OCI-LY3 (cell line): ENCODE measurements around the gene CHMP4A.

ENCODE experiments used
- H2AFZ ChIP-seq: fragments of 200-600, 300-600 bp; shearing (Covaris generic); 2 replicates; pipeline ENCODE4 v1.6.0; 2014; ENCODE audit warnings: antibody characterized with exemption, low read depth, low read length
- H3K27ac ChIP-seq: fragments of 200-600, 300-600 bp; sonication (generic); 2 replicates; pipeline ENCODE4 v1.5.1; 2014; ENCODE audit warnings: mild to moderate bottlenecking, low read length, moderate library complexity, mixed read lengths
- H3K27me3 ChIP-seq: fragments of 200-600, 300-600 bp; sonication (generic); 2 replicates; pipeline ENCODE4 v1.6.1; 2014; ENCODE audit warnings: low read depth, low read length, mixed read lengths
- H3K36me3 ChIP-seq: fragments of 200-600, 300-600 bp; sonication (generic); replicated peaks from 2 replicates; pipeline ENCODE3; 2014; ENCODE audit warnings: low read depth, low read length, mixed read lengths
- H3K4me1 ChIP-seq: fragments of 300-600, 200-600 bp; sonication (generic); 2 replicates; pipeline ENCODE4 v1.6.1; 2014; ENCODE audit warnings: low read length, mixed read lengths
- H3K4me2 ChIP-seq: fragments of 200-600, 300-600 bp; sonication (generic); 2 replicates; pipeline ENCODE4 v1.6.1; 2014; ENCODE audit warnings: low read length, mixed read lengths
- H3K4me3 ChIP-seq: fragments of 300-600, 200-600 bp; sonication (generic); 2 replicates; pipeline ENCODE4 v1.5.1; 2014; ENCODE audit warnings: antibody characterized with exemption, mild to moderate bottlenecking, low read length, moderate library complexity
- H3K79me2 ChIP-seq: fragments of 300-600, 200-600 bp; shearing (Covaris generic); 2 replicates; pipeline ENCODE4 v1.6.1; 2014; ENCODE audit warnings: mild to moderate bottlenecking, low read length, mixed read lengths
- H3K9ac ChIP-seq: fragments of 300-600, 200-600 bp; shearing (Covaris generic); 2 replicates; pipeline ENCODE4 v1.6.0; 2014; ENCODE audit warnings: mild to moderate bottlenecking, low read length, moderate library complexity
- H3K9me3 ChIP-seq: fragments of 200-600, 300-600 bp; shearing (Covaris generic); 2 replicates; pipeline ENCODE4 v1.6.1; 2014; ENCODE audit warnings: low read length, mixed read lengths; ENCODE audit not compliant: insufficient read depth
- H4K20me1 ChIP-seq: fragments of 200-600, 300-600 bp; sonication (generic); 2 replicates; pipeline ENCODE4 v1.6.1; 2016; ENCODE audit warnings: low read length, mixed read lengths; ENCODE audit not compliant: insufficient read depth
- EZH2phosphoT487 ChIP-seq: fragments of 200-600 bp; shearing (Covaris generic); IDR thresholded peaks from 2 replicates; pipeline ENCODE4 v1.6.1; 2018; ENCODE audit warnings: antibody characterized with exemption, mixed run types, low read depth
- TF ChIP-seq, protein P1 (sequence below): fragments of 200-600, 300-600 bp; sonication (generic); IDR thresholded peaks from 2 replicates; pipeline ENCODE4 v1.5.1; 2014; ENCODE audit warnings: antibody characterized with exemption, low read length, low read depth

Gene CHMP4A

DNA sequence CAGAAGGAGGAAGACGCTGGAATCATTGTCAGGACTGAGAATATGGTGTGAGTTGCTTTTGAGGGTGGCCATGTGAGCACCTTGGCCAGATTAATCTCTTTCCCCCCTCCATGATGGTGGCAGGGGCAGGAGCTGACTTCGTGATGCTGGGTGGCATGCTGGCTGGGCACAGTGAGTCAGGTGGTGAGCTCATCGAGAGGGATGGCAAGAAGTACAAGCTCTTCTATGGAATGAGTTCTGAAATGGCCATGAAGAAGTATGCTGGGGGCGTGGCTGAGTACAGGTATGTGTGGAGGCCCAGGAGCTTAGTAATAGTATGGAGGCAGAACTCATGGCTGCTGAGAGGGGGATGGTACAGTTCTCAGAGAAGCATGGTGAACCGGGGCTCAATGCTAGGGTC, 24.8 kb upstream of the CHMP4A start:
- Histone ChIP-seq H3K9ac (no peak overlapping the region), H3K79me2 (peaks cover 6% of the 10 kb centered on the region), H2AFZ (no peak overlapping the region), H3K4me3 (no peak overlapping the region), H3K4me1 (peaks cover 11% of the 10 kb centered on the region), H3K36me3 (peaks cover 48% of the 10 kb centered on the region), H3K9me3 (no peaks in the 10 kb centered on the region), H3K27me3 (no peaks in the 10 kb centered on the region), H3K27ac (no peak overlapping the region), H3K4me2 (no peak overlapping the region), H4K20me1 (peaks cover 5% of the 10 kb centered on the region; the same call in 1 of the 2 replicates)
- no peak for TF ChIP-seq EZH2phosphoT487
- TF ChIP-seq, protein P1, sequence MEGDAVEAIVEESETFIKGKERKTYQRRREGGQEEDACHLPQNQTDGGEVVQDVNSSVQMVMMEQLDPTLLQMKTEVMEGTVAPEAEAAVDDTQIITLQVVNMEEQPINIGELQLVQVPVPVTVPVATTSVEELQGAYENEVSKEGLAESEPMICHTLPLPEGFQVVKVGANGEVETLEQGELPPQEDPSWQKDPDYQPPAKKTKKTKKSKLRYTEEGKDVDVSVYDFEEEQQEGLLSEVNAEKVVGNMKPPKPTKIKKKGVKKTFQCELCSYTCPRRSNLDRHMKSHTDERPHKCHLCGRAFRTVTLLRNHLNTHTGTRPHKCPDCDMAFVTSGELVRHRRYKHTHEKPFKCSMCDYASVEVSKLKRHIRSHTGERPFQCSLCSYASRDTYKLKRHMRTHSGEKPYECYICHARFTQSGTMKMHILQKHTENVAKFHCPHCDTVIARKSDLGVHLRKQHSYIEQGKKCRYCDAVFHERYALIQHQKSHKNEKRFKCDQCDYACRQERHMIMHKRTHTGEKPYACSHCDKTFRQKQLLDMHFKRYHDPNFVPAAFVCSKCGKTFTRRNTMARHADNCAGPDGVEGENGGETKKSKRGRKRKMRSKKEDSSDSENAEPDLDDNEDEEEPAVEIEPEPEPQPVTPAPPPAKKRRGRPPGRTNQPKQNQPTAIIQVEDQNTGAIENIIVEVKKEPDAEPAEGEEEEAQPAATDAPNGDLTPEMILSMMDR, result no peak

DNA sequence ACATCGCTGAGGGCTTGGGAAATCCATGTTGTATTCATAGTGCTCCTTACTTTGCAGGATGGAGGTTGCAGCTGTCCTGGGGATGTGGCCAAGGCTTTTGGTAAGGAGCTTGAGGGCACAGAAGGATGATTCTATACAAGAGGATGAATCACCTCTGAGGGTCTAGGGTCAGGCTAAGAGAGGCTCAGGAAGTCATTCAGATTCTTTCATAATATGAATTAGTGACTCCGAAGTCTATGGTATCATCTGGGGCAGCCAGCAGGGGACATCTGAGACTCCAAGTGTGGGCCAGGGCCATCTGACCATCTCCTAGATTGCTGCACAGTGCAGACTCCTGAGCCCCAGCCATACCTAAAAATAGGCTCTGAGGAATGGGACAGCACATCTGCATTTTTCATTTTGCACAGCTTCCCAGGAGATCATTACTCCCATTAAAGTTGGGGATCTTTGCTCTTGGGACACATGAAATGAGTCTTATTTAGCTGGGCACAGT, 24.2 kb upstream of the CHMP4A start:
- peaks cover 12% of the 10 kb centered on the region for H3K4me1 ChIP-seq
- H3K9ac ChIP-seq, result no peak overlapping the region
- no peak overlapping the region for H3K27ac ChIP-seq
- peaks cover 5% of the 10 kb centered on the region; the same call in 1 of the 2 replicates for H4K20me1 ChIP-seq
- H3K36me3 ChIP-seq, result peaks cover 48% of the 10 kb centered on the region
- H3K79me2 ChIP-seq, result peaks cover 9% of the 10 kb centered on the region
- no peak overlapping the region for H2AFZ ChIP-seq
- no peak overlapping the region for H3K4me3 ChIP-seq
- TF ChIP-seq EZH2phosphoT487, result no peak
- TF ChIP-seq, protein P1, result no peak
- H3K9me3 ChIP-seq, result no peaks in the 10 kb centered on the region
- H3K27me3 ChIP-seq, result no peaks in the 10 kb centered on the region
- no peak overlapping the region for H3K4me2 ChIP-seq

DNA sequence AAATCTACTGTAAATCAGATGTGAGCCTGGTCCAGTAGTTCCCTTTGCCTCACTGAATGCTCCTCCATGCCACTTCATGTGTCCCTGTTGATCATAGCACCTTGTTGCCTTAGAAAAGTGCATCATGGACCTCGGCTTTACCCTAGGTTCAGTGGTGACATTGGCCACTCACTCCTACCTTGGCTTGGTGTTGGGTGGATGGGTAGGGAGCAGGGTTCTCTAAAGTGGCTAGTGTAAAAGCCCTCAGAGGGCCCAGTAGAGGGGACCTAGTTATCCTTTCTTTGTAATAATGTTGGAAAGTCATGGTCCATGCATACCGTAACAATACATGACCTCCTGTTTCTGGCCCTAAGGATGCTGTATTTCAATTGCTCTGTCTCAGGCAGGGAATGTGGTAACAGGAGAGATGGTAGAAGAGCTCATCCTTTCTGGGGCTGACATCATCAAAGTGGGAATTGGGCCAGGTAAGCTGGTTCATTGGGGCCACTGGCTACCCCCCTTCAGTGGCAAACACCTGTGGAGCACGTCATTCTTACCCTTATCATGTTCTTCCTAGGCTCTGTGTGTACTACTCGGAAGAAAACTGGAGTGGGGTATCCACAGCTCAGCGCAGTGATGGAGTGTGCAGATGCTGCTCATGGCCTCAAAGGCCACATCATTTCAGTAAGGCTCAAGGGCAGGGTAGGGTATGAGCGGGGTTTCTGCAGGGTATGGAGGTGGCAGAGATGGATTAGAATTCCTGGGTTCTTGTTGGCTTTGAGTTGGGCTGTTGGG, 23.6 kb upstream of the CHMP4A start:
- Histone ChIP-seq H3K4me3 (no peak overlapping the region), H4K20me1 (peaks cover 3% of the 10 kb centered on the region; the same call in 1 of the 2 replicates), H3K27me3 (no peaks in the 10 kb centered on the region), H3K79me2 (peaks cover 12% of the 10 kb centered on the region), H3K9ac (no peak overlapping the region), H3K4me1 (peaks cover 12% of the 10 kb centered on the region), H3K4me2 (no peak overlapping the region), H2AFZ (no peak overlapping the region), H3K27ac (no peak overlapping the region), H3K9me3 (no peaks in the 10 kb centered on the region), H3K36me3 (peaks cover 48% of the 10 kb centered on the region)
- TF ChIP-seq EZH2phosphoT487, result no peak
- TF ChIP-seq, protein P1, result no peak

DNA sequence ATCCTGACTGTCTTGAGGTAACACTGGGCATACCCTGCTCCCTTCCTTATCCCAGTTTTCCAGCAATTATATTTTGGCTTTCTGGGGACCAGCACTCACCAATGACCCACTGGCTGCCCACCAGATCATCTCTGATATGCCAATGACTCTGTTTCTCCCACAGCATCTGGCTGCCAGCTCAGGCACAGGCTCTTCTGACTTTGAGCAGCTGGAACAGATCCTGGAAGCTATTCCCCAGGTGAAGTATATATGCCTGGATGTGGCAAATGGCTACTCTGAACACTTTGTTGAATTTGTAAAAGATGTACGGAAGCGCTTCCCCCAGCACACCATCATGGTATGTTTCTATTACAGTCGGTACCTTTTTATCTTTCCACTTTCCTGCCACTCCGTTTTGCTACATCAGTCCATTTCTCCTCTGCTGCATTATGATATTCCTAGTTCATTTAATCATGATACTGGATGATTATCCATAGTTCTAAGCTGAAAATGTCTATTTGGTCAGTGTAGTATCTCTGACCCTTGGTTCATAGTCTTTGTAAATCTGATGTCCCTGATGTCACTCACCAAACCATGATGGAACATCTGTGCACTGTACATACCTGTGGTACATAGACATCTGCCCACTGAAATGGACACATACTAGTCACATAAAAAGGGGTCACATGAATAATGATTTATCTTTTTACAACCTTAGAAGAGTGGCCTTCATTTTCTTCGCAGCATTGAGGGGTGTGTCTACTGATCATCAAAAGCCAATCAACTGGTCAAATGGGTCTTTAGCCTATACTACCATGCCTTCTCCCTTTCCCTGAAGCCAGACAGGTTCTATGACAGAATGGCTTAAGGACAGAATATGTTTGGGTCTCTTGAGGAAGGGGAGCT, 22.8 kb upstream of the CHMP4A start:
- no peak overlapping the region for H3K9ac ChIP-seq
- H2AFZ ChIP-seq, result no peak overlapping the region
- TF ChIP-seq, protein P1, result no peak
- TF ChIP-seq EZH2phosphoT487, result no peak
- no peaks in the 10 kb centered on the region for H4K20me1 ChIP-seq
- H3K4me3 ChIP-seq, result no peak overlapping the region
- H3K36me3 ChIP-seq, result peaks cover 46% of the 10 kb centered on the region
- H3K27ac ChIP-seq, result no peak overlapping the region
- no peaks in the 10 kb centered on the region for H3K27me3 ChIP-seq
- peaks cover 20% of the 10 kb centered on the region for H3K79me2 ChIP-seq
- no peak overlapping the region for H3K4me2 ChIP-seq
- H3K4me1 ChIP-seq, result peaks cover 10% of the 10 kb centered on the region
- H3K9me3 ChIP-seq, result no peaks in the 10 kb centered on the region
